ENCODE data around the gene R3HDM2.

The R3HDM2 gene

DNA sequence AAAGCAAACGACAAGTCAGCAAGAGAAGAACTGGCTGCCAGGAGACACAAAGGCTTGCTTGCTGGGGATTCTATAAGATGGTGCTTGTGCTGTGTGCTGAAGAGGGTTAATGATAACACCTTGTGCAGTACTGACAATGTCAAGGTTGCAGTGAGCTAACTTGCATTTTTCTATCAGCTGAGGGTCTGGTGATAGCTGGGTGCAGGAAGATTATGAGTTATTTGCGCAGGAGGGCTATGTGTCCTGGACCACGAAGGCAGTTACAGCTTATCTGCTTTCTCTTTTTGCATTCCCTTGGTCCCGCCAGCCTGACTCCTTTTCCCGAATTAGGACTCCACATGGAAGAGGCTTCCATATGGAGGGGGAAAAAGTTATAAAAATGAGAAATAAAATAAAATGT, 42.4 kb downstream of the R3HDM2 start:
- peaks cover 3% of the 10 kb centered on the region for H3K9me3 ChIP-seq (ENCODE audit: low read length)
- H3K4me3 ChIP-seq (ENCODE audit: low read length) = no peak overlapping the region
- H3K4me1 ChIP-seq (ENCODE audit: insufficient read depth, low read length) = no peaks in the 10 kb centered on the region
- peaks cover 14% of the 10 kb centered on the region for H3K36me3 ChIP-seq (ENCODE audit: insufficient read depth, low read length)
- H3K27me3 ChIP-seq (ENCODE audit: insufficient read depth, low read length) = no peaks in the 10 kb centered on the region
- H2AFZ ChIP-seq (ENCODE audit: low read depth, low read length) = no peak overlapping the region

DNA sequence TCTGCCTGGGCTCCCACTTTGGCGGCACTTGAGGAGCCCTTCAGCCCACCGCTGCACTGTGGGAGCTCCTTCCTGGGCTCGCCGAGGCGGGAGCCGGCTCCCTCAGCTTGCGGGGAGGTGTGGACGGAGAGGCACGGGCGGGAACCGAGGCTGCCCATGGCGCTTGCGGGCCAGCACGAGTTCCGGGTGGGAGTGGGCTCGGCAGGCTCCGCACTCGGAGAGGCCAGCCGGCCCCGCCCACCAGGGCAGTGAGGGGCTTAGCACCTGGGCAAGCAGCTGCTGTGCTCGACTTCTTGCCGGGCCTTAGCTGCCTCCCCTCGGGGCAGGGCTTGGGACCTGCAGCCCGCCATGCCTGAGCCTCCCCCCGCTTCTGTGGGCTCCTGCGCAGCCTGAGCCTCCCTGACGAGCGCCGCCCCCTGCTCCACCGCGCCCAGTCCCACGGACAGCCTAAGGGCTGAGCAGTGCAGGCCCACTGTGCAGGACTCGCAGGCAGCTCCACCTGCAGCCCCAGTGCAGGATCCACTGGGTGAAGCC, 44.6 kb downstream of the R3HDM2 start:
- no peaks in the 10 kb centered on the region for H3K4me1 ChIP-seq (ENCODE audit: insufficient read depth, low read length)
- H3K9me3 ChIP-seq (ENCODE audit: low read length) = no peaks in the 10 kb centered on the region
- H3K4me3 ChIP-seq (ENCODE audit: low read length) = no peak overlapping the region
- H2AFZ ChIP-seq (ENCODE audit: low read depth, low read length) = no peak overlapping the region
- peaks cover 5% of the 10 kb centered on the region for H3K36me3 ChIP-seq (ENCODE audit: insufficient read depth, low read length)
- H3K27me3 ChIP-seq (ENCODE audit: insufficient read depth, low read length) = no peaks in the 10 kb centered on the region

DNA sequence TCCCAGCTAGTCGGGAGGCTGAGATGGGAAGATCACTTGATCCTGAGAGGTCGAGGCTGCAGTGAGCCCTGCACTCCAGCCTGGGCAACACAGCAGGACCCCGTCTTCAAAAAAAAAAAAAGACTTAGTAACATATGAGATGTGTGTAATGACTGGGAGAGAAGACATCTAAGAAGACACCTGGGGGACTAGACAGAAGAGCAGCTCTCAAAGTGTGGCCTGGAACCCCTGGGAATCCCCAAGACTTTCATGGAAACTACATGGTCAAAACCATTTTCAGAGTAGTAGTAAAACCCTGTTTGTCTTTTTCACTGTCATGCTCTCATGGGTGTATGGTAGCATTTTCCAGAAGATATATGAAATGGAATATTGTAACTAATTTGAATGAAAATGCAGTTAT, 45.3 kb downstream of the R3HDM2 start:
- Histone ChIP-seq H3K4me3 (ENCODE audit: low read length) (no peak overlapping the region), H2AFZ (ENCODE audit: low read depth, low read length) (no peak overlapping the region), H3K4me1 (ENCODE audit: insufficient read depth, low read length) (no peaks in the 10 kb centered on the region), H3K36me3 (ENCODE audit: insufficient read depth, low read length) (peaks cover 2% of the 10 kb centered on the region), H3K27me3 (ENCODE audit: insufficient read depth, low read length) (no peaks in the 10 kb centered on the region), H3K9me3 (ENCODE audit: low read length) (no peaks in the 10 kb centered on the region)

DNA sequence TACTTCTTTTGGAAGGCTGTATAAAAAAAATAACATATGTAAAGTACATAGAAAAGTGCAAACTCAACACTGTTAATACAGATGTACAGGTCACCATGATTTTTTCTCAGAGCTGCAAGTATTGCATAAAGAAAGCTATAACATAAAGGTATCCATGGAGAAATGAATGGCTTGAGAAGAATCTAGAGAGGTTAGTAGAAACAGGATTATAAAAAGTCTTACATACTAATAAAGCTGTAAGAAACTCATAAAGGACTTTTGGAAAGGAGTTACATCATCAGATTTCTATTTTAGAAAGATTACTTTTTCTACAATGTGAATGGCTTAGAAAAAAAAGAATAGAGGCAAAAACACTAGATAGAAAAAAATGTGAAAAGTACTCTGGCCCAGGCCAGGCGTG, 46.4 kb downstream of the R3HDM2 start:
- Histone ChIP-seq H2AFZ (ENCODE audit: low read depth, low read length) (no peak overlapping the region), H3K36me3 (ENCODE audit: insufficient read depth, low read length) (no peaks in the 10 kb centered on the region), H3K9me3 (ENCODE audit: low read length) (no peaks in the 10 kb centered on the region), H3K27me3 (ENCODE audit: insufficient read depth, low read length) (no peaks in the 10 kb centered on the region), H3K4me1 (ENCODE audit: insufficient read depth, low read length) (no peaks in the 10 kb centered on the region), H3K4me3 (ENCODE audit: low read length) (no peak overlapping the region)

DNA sequence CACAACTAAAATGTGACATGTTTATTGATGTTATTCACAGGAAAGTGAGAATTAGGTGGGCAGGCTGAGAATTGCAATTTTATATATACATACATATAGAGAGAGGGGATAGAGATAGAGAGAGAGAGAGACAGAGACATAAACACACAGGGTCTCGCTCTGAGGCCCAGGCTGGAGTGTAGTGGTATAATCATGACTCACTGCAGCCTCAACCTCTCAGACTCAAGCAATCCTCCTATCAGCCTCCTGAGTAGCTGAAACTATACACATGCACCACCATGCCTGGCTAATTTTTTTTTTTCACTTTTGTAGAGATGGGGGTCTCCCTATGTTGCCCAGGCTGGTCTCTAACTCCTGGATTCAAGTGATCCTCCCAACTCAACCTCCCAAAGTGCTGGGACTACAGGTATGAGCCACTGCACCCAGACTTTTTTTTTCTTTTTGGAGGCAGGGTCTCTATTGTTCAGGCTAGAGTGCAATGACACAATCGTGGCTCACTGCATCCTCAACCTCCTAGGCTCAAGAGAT, 49.1 kb downstream of the R3HDM2 start:
- H2AFZ ChIP-seq (ENCODE audit: low read depth, low read length) = no peak overlapping the region
- H3K9me3 ChIP-seq (ENCODE audit: low read length) = no peaks in the 10 kb centered on the region
- no peak overlapping the region for H3K4me3 ChIP-seq (ENCODE audit: low read length)
- no peaks in the 10 kb centered on the region for H3K27me3 ChIP-seq (ENCODE audit: insufficient read depth, low read length)
- no peaks in the 10 kb centered on the region for H3K4me1 ChIP-seq (ENCODE audit: insufficient read depth, low read length)
- H3K36me3 ChIP-seq (ENCODE audit: insufficient read depth, low read length) = no peaks in the 10 kb centered on the region

DNA sequence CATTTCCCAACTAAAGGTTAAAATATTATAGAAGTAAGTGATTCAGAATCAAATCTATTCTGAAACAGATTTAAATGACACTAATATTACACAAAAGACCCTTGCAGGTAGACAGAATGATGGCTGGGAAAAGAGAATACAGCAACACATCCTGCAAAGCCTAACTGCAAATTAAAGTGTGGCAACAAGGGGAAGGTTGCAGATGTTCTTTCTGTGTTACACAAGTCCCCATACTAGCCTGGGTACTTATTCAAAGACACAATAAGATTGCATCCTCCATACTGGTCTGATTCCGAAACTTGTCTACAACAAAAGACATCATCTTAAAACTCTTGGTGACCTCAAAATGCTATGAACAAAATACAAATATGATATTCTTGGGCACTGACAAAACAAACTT, 50.5 kb downstream of the R3HDM2 start:
- Histone ChIP-seq H3K27me3 (ENCODE audit: insufficient read depth, low read length) (no peaks in the 10 kb centered on the region), H3K4me3 (ENCODE audit: low read length) (no peak overlapping the region), H3K4me1 (ENCODE audit: insufficient read depth, low read length) (no peaks in the 10 kb centered on the region), H2AFZ (ENCODE audit: low read depth, low read length) (no peak overlapping the region), H3K9me3 (ENCODE audit: low read length) (no peaks in the 10 kb centered on the region), H3K36me3 (ENCODE audit: insufficient read depth, low read length) (no peaks in the 10 kb centered on the region)

DNA sequence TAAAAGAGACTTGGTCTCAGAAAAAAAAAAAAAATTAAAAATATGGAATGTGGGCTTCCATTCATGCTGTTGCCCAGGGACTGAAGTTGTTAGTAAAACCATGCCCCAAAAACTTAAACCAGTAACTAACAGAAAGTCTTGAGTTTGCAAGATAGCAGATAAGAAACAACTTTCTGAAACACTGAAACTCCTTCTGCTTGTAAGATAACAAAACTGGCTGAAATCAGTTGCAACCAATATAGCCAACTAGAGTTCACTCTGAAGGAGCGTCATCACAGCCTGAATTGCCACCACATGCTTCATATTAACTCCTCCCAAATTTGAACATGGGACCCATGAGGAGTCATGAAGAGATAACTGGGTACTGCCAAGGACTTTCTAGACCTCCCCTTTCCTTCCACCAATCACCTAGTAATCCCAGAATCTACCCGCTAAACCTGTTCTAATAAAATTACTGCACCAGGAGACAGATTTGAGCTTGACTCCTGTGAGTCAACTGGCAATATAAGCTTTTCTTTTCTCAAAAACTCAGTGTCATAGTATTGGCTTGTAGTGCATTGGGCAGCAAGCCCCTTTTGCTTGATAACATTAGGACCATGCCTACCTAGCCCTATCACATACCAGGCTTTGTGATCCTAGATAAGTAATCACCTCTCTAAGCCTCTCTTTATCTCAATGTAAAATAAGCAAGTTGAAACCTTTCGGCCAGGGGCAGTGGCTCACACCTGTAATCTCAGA, 53.6 kb downstream of the R3HDM2 start:
- H3K9me3 ChIP-seq (ENCODE audit: low read length) = no peaks in the 10 kb centered on the region
- no peak overlapping the region for H3K4me3 ChIP-seq (ENCODE audit: low read length)
- no peaks in the 10 kb centered on the region for H3K4me1 ChIP-seq (ENCODE audit: insufficient read depth, low read length)
- no peaks in the 10 kb centered on the region for H3K36me3 ChIP-seq (ENCODE audit: insufficient read depth, low read length)
- no peak overlapping the region for H2AFZ ChIP-seq (ENCODE audit: low read depth, low read length)
- no peaks in the 10 kb centered on the region for H3K27me3 ChIP-seq (ENCODE audit: insufficient read depth, low read length)

DNA sequence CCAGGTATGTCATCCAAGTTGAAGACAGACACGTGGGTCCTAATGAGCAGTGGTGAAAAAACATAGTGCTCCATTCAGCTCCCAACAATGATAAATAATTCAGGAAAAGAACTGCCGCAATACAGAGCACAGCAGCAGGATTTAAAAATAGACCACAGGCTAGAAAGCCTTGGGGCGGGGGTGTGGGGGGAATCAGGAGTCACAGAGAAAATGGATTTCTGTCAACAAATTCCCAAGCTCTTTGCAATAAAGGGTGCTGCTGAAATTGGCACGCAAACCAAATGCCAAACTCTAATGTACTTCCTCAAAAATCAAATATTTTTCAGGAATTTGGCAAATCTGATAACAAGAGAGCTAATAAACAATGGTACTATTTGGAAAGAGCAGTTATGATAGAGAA, 58.6 kb downstream of the R3HDM2 start:
- Histone ChIP-seq H2AFZ (ENCODE audit: low read depth, low read length) (no peak overlapping the region), H3K27me3 (ENCODE audit: insufficient read depth, low read length) (no peaks in the 10 kb centered on the region), H3K4me1 (ENCODE audit: insufficient read depth, low read length) (no peaks in the 10 kb centered on the region), H3K36me3 (ENCODE audit: insufficient read depth, low read length) (peaks cover 3% of the 10 kb centered on the region), H3K9me3 (ENCODE audit: low read length) (peaks cover 2% of the 10 kb centered on the region), H3K4me3 (ENCODE audit: low read length) (no peak overlapping the region)

DNA sequence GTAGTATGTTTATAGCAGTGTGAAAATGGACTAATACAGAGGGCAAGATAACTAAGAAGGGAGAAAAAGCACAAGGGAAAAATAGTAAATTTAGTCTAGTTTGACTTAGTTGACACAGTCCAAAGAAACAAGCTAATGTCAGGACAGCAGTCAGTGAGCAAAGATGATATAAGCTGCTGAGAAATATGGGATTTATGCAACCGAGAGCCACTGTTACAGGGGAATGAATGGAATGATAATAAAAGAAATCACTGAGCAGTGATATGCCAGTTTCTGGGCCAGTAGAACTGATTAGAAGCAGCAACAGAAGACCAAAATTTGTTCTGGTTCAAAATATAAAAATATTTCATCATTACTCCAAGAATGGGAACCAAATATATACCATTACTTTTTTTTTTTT, 60.1 kb downstream of the R3HDM2 start:
- H3K27me3 ChIP-seq (ENCODE audit: insufficient read depth, low read length) = no peaks in the 10 kb centered on the region
- H3K36me3 ChIP-seq (ENCODE audit: insufficient read depth, low read length) = peaks cover 3% of the 10 kb centered on the region
- H2AFZ ChIP-seq (ENCODE audit: low read depth, low read length) = no peak overlapping the region
- H3K9me3 ChIP-seq (ENCODE audit: low read length) = peaks cover 2% of the 10 kb centered on the region
- H3K4me3 ChIP-seq (ENCODE audit: low read length) = no peak overlapping the region
- H3K4me1 ChIP-seq (ENCODE audit: insufficient read depth, low read length) = no peaks in the 10 kb centered on the region

DNA sequence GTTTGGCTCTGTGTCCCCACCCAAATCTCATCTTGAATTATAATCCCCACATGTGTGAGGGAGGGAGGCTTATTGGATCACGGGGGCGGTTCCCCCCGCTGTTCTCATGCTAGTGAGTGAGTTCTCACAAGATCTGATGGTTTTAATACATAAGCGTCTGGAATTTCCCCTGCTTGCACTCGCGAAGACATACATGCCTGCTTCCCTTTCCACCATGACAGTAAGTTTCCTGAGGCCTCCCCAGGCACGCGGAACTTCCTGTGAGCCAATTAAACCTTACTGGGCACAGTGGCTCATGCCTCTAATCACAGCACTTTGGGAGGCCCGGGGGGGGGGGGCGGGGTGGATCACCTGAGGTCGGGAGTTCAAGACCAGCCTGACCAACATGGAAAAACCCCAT, 60.8 kb downstream of the R3HDM2 start:
- no peak overlapping the region for H3K4me3 ChIP-seq (ENCODE audit: low read length)
- H3K36me3 ChIP-seq (ENCODE audit: insufficient read depth, low read length) = peaks cover 3% of the 10 kb centered on the region
- peaks cover 2% of the 10 kb centered on the region for H3K9me3 ChIP-seq (ENCODE audit: low read length)
- no peaks in the 10 kb centered on the region for H3K27me3 ChIP-seq (ENCODE audit: insufficient read depth, low read length)
- no peaks in the 10 kb centered on the region for H3K4me1 ChIP-seq (ENCODE audit: insufficient read depth, low read length)
- H2AFZ ChIP-seq (ENCODE audit: low read depth, low read length) = no peak overlapping the region

DNA sequence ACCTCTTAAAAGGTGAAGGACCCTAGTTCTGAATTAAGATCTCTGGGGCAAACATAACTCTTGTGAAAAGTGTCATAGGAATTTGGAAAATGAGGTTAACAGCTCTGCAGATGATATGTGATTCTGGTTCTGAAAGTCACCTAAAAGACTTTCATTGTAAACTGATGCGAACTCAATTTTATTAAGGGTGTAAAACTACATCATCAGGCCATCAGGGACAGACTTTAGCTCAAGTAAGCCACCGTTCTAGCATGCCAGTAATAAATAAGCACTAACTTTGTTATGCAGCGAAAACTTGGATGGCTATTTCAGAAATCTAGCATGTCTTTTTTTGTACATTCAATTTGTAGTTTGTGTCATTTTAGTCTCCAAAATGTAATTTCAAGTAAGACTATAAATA, 61.6 kb downstream of the R3HDM2 start:
- H3K4me1 ChIP-seq (ENCODE audit: insufficient read depth, low read length) = no peaks in the 10 kb centered on the region

DNA sequence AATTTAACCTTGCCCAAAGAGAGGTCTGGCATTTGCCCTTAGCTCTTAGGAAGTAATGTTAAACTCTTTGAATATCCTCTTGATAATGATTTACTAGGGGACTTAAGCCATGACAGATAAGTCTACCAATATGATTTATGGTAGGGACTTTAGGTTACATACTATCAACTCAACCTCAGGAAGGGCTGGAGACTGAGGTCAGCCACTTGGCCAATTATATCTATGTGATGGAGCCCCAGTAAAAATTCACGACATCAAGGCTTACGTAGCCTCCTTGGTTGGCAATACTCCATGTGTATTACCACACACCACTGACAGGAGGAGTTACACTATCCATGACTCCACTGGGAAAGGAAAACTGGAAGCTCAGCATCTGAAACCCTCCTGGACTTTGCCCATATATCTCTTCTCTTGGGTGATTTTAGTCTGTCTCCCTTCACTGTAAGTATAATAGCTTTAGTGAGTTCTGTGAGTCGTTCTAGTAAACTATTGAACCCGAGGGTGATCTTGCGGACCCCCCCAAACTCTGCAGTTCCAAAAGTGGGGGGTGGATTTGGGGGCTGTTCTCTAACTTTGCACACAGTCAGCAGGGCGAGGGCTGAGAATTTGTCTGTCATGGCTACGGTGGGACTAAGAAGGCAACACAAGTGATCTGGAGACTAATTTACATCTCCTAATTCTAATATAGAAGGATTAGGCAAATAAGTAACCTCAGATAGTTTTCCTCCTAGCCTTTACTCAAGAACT, 62.3 kb downstream of the R3HDM2 start:
- H3K27me3 ChIP-seq (ENCODE audit: insufficient read depth, low read length) = no peaks in the 10 kb centered on the region
- peaks cover 2% of the 10 kb centered on the region for H3K9me3 ChIP-seq (ENCODE audit: low read length)
- peaks cover 3% of the 10 kb centered on the region for H3K36me3 ChIP-seq (ENCODE audit: insufficient read depth, low read length)
- H3K4me1 ChIP-seq (ENCODE audit: insufficient read depth, low read length) = no peaks in the 10 kb centered on the region
- H3K4me3 ChIP-seq (ENCODE audit: low read length) = no peak overlapping the region
- H2AFZ ChIP-seq (ENCODE audit: low read depth, low read length) = no peak overlapping the region

More for the DNA sequence above, 61.6 kb downstream of the R3HDM2 start:
- H3K9me3 ChIP-seq (ENCODE audit: low read length) = peaks cover 2% of the 10 kb centered on the region
- H2AFZ ChIP-seq (ENCODE audit: low read depth, low read length) = no peak overlapping the region
- peaks cover 3% of the 10 kb centered on the region for H3K36me3 ChIP-seq (ENCODE audit: insufficient read depth, low read length)
- no peaks in the 10 kb centered on the region for H3K27me3 ChIP-seq (ENCODE audit: insufficient read depth, low read length)
- no peak overlapping the region for H3K4me3 ChIP-seq (ENCODE audit: low read length)

DNA sequence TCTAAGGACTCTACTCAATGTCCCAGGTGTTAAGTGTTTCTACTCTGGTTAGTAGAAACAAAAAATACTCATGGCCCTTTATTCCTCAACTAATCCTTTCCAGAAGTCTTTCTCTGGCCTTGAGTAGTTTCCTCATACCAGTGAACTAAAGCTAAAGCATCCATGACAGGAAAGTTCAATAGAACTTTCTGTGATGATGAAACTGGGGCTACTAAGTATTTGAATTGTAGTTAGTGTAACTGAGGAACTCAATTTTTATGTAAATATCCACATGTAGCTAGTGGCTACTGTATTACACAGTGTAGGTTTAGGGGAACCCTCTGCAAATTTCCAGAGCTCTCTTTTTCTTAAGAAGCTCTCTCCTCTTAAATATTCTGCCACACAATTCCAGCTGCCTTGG, 63.7 kb downstream of the R3HDM2 start:
- H2AFZ ChIP-seq (ENCODE audit: low read depth, low read length) = no peak overlapping the region
- H3K27me3 ChIP-seq (ENCODE audit: insufficient read depth, low read length) = no peaks in the 10 kb centered on the region
- H3K36me3 ChIP-seq (ENCODE audit: insufficient read depth, low read length) = peaks cover 3% of the 10 kb centered on the region
- H3K4me3 ChIP-seq (ENCODE audit: low read length) = no peak overlapping the region
- H3K4me1 ChIP-seq (ENCODE audit: insufficient read depth, low read length) = no peaks in the 10 kb centered on the region
- H3K9me3 ChIP-seq (ENCODE audit: low read length) = peaks cover 2% of the 10 kb centered on the region

All from neuron (in vitro differentiated cells).